Measurements from ENCODE around the gene ZNF672.
A peak's percentile ranks its signal among the peaks of the same experiment; 100 is the strongest.
"Not testable (repeated sequence)": the region's sequence is repeated elsewhere in the genome, so short reads cannot be mapped to it uniquely, and the experiment has no call there.

The ZNF672 gene

DNA sequence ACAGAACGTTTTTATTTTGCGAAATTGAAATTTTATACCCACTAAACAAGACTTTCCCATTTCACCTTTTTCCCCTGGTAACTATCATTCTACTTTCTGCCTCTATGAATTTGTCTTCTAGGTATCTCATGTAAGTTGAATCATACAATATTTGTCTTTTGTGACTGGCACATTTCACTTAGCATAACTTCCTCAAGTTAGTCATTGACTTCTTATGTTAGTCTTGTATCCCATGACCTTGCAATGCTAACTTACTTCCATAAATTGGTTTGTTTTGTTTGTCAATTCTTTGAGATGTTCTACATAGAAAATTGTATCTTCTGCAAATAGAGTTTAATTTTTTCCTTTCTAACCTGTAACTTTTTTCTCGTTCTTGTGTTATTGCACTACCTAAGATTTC lies 39.2 kb upstream of the ZNF672 start:
- FAIRE-seq (peak; percentile 11), DNase-seq (ENCODE audit: insufficient read length, low spot score) (no peak)
- TF ChIP-seq, protein P1, sequence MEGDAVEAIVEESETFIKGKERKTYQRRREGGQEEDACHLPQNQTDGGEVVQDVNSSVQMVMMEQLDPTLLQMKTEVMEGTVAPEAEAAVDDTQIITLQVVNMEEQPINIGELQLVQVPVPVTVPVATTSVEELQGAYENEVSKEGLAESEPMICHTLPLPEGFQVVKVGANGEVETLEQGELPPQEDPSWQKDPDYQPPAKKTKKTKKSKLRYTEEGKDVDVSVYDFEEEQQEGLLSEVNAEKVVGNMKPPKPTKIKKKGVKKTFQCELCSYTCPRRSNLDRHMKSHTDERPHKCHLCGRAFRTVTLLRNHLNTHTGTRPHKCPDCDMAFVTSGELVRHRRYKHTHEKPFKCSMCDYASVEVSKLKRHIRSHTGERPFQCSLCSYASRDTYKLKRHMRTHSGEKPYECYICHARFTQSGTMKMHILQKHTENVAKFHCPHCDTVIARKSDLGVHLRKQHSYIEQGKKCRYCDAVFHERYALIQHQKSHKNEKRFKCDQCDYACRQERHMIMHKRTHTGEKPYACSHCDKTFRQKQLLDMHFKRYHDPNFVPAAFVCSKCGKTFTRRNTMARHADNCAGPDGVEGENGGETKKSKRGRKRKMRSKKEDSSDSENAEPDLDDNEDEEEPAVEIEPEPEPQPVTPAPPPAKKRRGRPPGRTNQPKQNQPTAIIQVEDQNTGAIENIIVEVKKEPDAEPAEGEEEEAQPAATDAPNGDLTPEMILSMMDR (IDR thresholded peaks at IDR 0.05; ENCODE audit: insufficient read depth, missing control alignments): no peak

GRCh38 chr1:248800459-248800858 lies 37.6 kb upstream of the ZNF672 start:
- FAIRE-seq: no peak
- TF ChIP-seq, protein P1 (IDR thresholded peaks at IDR 0.05; ENCODE audit: insufficient read depth, missing control alignments): no peak
- no peak for DNase-seq (ENCODE audit: insufficient read length, low spot score)

DNA sequence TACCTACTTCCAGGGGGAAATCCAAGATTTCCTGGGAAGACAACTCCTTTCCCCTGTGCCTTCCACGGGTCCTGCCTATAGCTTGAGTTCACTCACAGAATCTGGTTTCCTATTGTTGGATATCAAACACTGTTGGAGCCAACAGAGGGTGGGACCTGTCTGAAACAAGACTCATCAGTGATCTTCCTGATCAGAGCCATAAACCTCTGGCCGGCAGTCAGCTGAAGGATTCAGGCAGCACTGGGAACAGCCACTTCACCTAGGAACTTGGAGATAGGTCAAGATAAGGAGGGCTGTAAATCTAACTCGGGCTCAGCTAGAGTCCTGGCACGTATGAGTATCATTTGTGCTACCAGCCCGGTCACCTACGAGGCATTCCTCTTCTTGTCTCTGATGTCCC lies 35.6 kb upstream of the ZNF672 start:
- DNase-seq (ENCODE audit: insufficient read length, low spot score): no peak
- TF ChIP-seq, protein P1 (IDR thresholded peaks at IDR 0.05; ENCODE audit: insufficient read depth, missing control alignments): no peak
- FAIRE-seq: no peak

DNA sequence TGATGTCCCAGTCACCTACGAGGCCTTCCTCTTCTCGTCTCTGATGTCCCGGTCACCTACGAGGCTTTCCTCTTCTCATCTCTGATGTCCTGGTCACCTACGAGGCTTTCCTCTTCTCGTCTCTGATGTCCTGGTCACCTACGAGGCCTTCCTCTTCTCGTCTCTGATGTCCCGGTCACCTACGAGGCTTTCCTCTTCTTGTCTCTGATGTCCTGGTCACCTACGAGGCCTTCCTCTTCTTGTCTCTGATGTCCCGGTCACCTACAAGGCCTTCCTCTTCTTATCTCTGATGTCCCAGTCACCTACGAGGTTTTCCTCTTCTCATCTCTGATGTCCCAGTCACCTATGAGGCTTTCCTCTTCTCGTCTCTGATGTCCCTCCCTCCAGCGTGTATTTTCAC lies 34.5 kb upstream of the ZNF672 start:
- not testable (repeated sequence) for FAIRE-seq; DNase-seq (ENCODE audit: insufficient read length, low spot score)

GRCh38 chr1:248804771-248805681 lies 33.0 kb upstream of the ZNF672 start:
- FAIRE-seq (no peak), DNase-seq (ENCODE audit: insufficient read length, low spot score) (no peak)
- TF ChIP-seq, protein P1 (IDR thresholded peaks at IDR 0.05; ENCODE audit: insufficient read depth, missing control alignments): no peak

DNA sequence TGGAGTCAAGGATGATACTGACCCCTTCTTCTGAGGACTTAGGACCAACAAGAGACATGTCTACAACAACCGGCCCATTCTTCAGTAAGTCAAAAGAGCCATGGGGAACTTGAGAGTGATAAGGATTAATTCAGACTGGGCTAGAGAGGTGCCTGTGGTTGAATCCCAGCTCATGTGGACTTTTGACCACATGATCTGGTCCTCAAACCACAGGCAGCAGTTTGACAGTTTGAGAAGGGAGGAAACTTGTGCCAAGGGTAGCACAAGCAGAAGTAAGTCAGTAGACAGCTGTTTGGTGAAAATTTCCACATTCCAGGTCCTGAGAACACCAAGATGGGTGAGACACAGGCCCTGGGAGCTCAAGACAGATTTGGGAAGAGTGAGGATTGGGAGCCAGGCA lies 32.1 kb upstream of the ZNF672 start:
- no peak for DNase-seq (ENCODE audit: insufficient read length, low spot score)
- FAIRE-seq: no peak
- TF ChIP-seq, protein P1 (IDR thresholded peaks at IDR 0.05; ENCODE audit: insufficient read depth, missing control alignments): no peak

DNA sequence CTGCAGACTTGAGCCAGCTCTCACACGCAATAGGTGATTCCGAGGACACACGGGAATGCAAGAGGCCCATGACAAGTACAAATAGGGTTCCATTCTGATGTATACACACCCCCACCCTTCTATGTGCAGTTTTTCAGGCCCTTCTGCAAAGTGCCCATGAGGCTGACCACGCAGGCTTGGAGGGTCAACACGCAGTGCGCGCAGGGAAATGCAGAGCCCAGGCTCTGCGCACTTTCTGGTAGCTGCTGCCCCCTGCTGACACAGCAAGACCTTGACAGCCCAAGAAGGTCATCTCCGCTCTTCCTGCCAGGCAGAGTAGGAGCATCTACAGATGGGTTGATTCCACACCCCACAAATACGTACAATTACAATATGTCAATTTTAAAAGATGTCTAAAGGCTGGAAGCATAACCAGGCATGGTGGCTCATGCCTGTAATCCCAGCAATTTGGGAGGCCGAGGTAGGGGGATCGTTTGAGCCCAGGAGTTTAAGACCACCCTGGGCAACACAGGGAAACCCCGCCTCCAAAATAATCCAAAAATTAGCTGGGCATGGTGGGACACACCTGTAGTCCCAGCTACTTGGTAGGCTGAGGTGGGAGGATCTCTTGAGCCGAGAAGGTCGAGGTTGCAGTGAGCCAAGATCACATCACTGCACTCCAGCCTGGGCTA lies 30.8 kb upstream of the ZNF672 start:
- TF ChIP-seq, protein P1 (IDR thresholded peaks at IDR 0.05; ENCODE audit: insufficient read depth, missing control alignments): peak; percentile 96
- no peak for FAIRE-seq
- DNase-seq (ENCODE audit: insufficient read length, low spot score): no peak
